Cardiac fibroblast (primary cell): ENCODE results near the gene SFTPB.

Experiments
- DNase-seq, 2 donors: peaks; one replicate each; pipeline versions ENCODE4 v3.0.0 to v3.0.0-alpha.2; 2010; ENCODE audit warnings: low read depth in 2 of 2
- H3K4me3 ChIP-seq, 2 donors: replicated peaks in 1 of 2; 1 replicate in 1 of 2; 2 replicates in 1 of 2; pipeline ENCODE4 v1.5.1; 2011; ENCODE audit warnings: low read depth in 2 of 2, low read length in 2 of 2, mild to moderate bottlenecking in 2 of 2, moderate library complexity in 1 of 2
- CTCF ChIP-seq: IDR thresholded peaks from one replicate; pipeline ENCODE4 v1.5.1; 2011; ENCODE audit warnings: low read depth, mild to moderate bottlenecking, low read length, inconsistent platforms

Gene SFTPB

GRCh38 chr2:85695691-85696668, 28.0 kb upstream of the SFTPB start:
- no peak for TF ChIP-seq CTCF
- DNase-seq = no peak
- no peak overlapping the region for H3K4me3 ChIP-seq

- TF ChIP-seq CTCF = no peak
- H3K4me3 ChIP-seq = no peak overlapping the region
- no peak for DNase-seq
Observed at GRCh38 chr2:85695121-85695520, 27.1 kb upstream of the SFTPB start.

- no peak within 1 kb of the TSS for H3K4me3 ChIP-seq
- TF ChIP-seq CTCF = no peak
- no peak for DNase-seq
Observed at GRCh38 chr2:85694052-85695025, 26.3 kb upstream of the SFTPB start, which contains the start of gene GNLY. Gene GNLY, plus strand, starts transcription at chr2:85694358. Its CDS starts 61 bp downstream, at chr2:85694419.

- TF ChIP-seq CTCF = no peak
- no peak overlapping the region for H3K4me3 ChIP-seq
- DNase-seq = no peak
Observed at GRCh38 chr2:85692039-85692645, 24.1 kb upstream of the SFTPB start.

GRCh38 chr2:85690932-85691331, 22.9 kb upstream of the SFTPB start:
- TF ChIP-seq CTCF = no peak
- no peak overlapping the region for H3K4me3 ChIP-seq
- no peak for DNase-seq

GRCh38 chr2:85684806-85685205, 16.8 kb upstream of the SFTPB start:
- DNase-seq = no peak
- H3K4me3 ChIP-seq = no peak overlapping the region

More at GRCh38 chr2:85684806-85685205, 16.8 kb upstream of the SFTPB start:
- no peak for TF ChIP-seq CTCF
